ENCODE measurements around the gene AR. TPM values are rescaled to one million over a fixed set of nuclear protein-coding genes. Genes with fewer than 3 reads are reported as not detected.

AR gene
- total RNA-seq, 1 experiment from 2014 or later = 1.7 TPM

GRCh38 chrX:67536564-67536963 is 7.3 kb upstream of the AR start:
- no peak overlapping the region for H3K4me3 ChIP-seq
- H3K9me3 ChIP-seq (ENCODE audit: insufficient read depth, low read depth) = no peaks in the 10 kb centered on the region
- BruUV-seq (replicated peaks) = no TSS peak
- H3K27me3 ChIP-seq (ENCODE audit: insufficient read depth, low read depth) = no peaks in the 10 kb centered on the region
- no peaks in the 10 kb centered on the region for H4K20me1 ChIP-seq (ENCODE audit: insufficient read depth)
- H3K36me3 ChIP-seq (ENCODE audit: low read depth) = no peaks in the 10 kb centered on the region
- no peaks in the 10 kb centered on the region for H3K79me2 ChIP-seq (ENCODE audit: low read depth)
- H3F3A ChIP-seq (ENCODE audit: insufficient read depth, low read depth) = no peaks in the 10 kb centered on the region
- no peak overlapping the region for H2AFZ ChIP-seq
- no peak overlapping the region for H3K4me2 ChIP-seq
- H3K27ac ChIP-seq = no peak overlapping the region
- intact Hi-C loops (cut with micrococcal nuclease; ENCODE audit: unreplicated experiment) = no loop called here
- H3K4me1 ChIP-seq (replicated peaks; ENCODE audit: insufficient read depth) = no peaks in the 10 kb centered on the region
- no peak for TF ChIP-seq CTCF (conservative IDR thresholded peaks at IDR 0.05)
- no peak for TF ChIP-seq EZH2 (IDR thresholded peaks at IDR 0.05; ENCODE audit: low read depth)
- no peak for DNase-seq
- H3K9me2 ChIP-seq (ENCODE audit: insufficient read depth) = no peaks in the 10 kb centered on the region
- POLR2A ChIA-PET (ENCODE audit: unreplicated experiment) = no interaction called here
- CTCF ChIA-PET = no interaction called here

- Histone ChIP-seq H3K27me3 (ENCODE audit: insufficient read depth, low read depth) (0 out of 2 replicates have a peak, but pooled peaks cover 7% of the 10 kb centered on the region), H3K9me3 (ENCODE audit: insufficient read depth, low read depth) (no peaks in the 10 kb centered on the region), H3K36me3 (ENCODE audit: low read depth) (no peaks in the 10 kb centered on the region), H4K20me1 (ENCODE audit: insufficient read depth) (no peaks in the 10 kb centered on the region), H3K4me1 (replicated peaks; ENCODE audit: insufficient read depth) (no peaks in the 10 kb centered on the region), H3K9me2 (ENCODE audit: insufficient read depth) (no peaks in the 10 kb centered on the region), H3K79me2 (ENCODE audit: low read depth) (no peaks in the 10 kb centered on the region), H3K4me3 (no peak overlapping the region), H3K27ac (no peak overlapping the region), H3K4me2 (no peak overlapping the region), H3F3A (ENCODE audit: insufficient read depth, low read depth) (no peaks in the 10 kb centered on the region), H2AFZ (no peak overlapping the region)
- TF ChIP-seq EZH2 (IDR thresholded peaks at IDR 0.05; ENCODE audit: low read depth) (no peak), CTCF (conservative IDR thresholded peaks at IDR 0.05) (no peak)
- CTCF ChIA-PET = no interaction called here
- BruUV-seq (replicated peaks) = no TSS peak
- DNase-seq = no peak
- POLR2A ChIA-PET (ENCODE audit: unreplicated experiment) = interaction anchor here (0.6 kb wide), 1 partner anchor 98 kb away, joined by 4 read pairs; no protein-coding TSS in a partner anchor
- intact Hi-C loops (cut with micrococcal nuclease; ENCODE audit: unreplicated experiment) = no loop called here
These were observed 5.4 kb upstream of the AR start for GRCh38 chrX:67538383-67538782.

- intact Hi-C loops (cut with micrococcal nuclease; ENCODE audit: unreplicated experiment) = loop anchor here (10.0 kb wide), 1 partner anchor 150 kb away; no protein-coding TSS in a partner anchor
- no peaks in the 10 kb centered on the region for H3K9me3 ChIP-seq (ENCODE audit: insufficient read depth, low read depth)
- no peaks in the 10 kb centered on the region for H3K4me1 ChIP-seq (replicated peaks; ENCODE audit: insufficient read depth)
- TF ChIP-seq EZH2 (IDR thresholded peaks at IDR 0.05; ENCODE audit: low read depth) = no peak
- no peak for TF ChIP-seq CTCF (conservative IDR thresholded peaks at IDR 0.05)
- DNase-seq = no peak
- no peak overlapping the region for H3K27ac ChIP-seq
- peaks cover 37% of the 10 kb centered on the region for H3K27me3 ChIP-seq (ENCODE audit: insufficient read depth, low read depth)
- H4K20me1 ChIP-seq (ENCODE audit: insufficient read depth) = no peaks in the 10 kb centered on the region
- H3K4me2 ChIP-seq = peak overlapping the region; percentile 64
- H3K9me2 ChIP-seq (ENCODE audit: insufficient read depth) = no peaks in the 10 kb centered on the region
- H3K4me3 ChIP-seq = peak overlapping the region; percentile 40; the same call in 1 of the 2 replicates
- H3K79me2 ChIP-seq (ENCODE audit: low read depth) = no peaks in the 10 kb centered on the region
- H2AFZ ChIP-seq = no peak overlapping the region
- no peaks in the 10 kb centered on the region for H3F3A ChIP-seq (ENCODE audit: insufficient read depth, low read depth)
- no TSS peak for BruUV-seq (replicated peaks)
- ChIA-PET CTCF (no interaction called here), POLR2A (ENCODE audit: unreplicated experiment) (no interaction called here)
- H3K36me3 ChIP-seq (ENCODE audit: low read depth) = no peaks in the 10 kb centered on the region
These were observed 637 bp downstream of the AR start for GRCh38 chrX:67544281-67545035.
